ENCODE data around the gene CACNB4.

GRCh38 chr2:151987484-151987883, 111.4 kb downstream of the CACNB4 start:
- TF ChIP-seq REST (IDR thresholded peaks at IDR 0.05; ENCODE audit: low read depth, low read length) (no peak), TAF1 (IDR thresholded peaks at IDR 0.05; ENCODE audit: borderline replicate concordance, low read depth, low read length) (no peak), CTCF (IDR thresholded peaks at IDR 0.05) (no peak), GABPA (IDR thresholded peaks at IDR 0.05; ENCODE audit: low read depth) (no peak), RXRA (IDR thresholded peaks at IDR 0.05; ENCODE audit: borderline replicate concordance, low read depth) (no peak), EZH2phosphoT487 (IDR thresholded peaks at IDR 0.05; ENCODE audit: borderline replicate concordance, low read depth) (no peak), POLR2AphosphoS5 (IDR thresholded peaks at IDR 0.05; ENCODE audit: low read depth, low read length) (no peak), ZBTB33 (IDR thresholded peaks at IDR 0.05; ENCODE audit: borderline replicate concordance, low read depth) (no peak), RCOR1 (IDR thresholded peaks at IDR 0.05; ENCODE audit: low read length) (no peak)
- TF ChIP-seq, protein P1, sequence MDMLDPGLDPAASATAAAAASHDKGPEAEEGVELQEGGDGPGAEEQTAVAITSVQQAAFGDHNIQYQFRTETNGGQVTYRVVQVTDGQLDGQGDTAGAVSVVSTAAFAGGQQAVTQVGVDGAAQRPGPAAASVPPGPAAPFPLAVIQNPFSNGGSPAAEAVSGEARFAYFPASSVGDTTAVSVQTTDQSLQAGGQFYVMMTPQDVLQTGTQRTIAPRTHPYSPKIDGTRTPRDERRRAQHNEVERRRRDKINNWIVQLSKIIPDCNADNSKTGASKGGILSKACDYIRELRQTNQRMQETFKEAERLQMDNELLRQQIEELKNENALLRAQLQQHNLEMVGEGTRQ (IDR thresholded peaks at IDR 0.05; ENCODE audit: borderline replicate concordance, low read depth, low read length): no peak

Data from SK-N-SH (cell line).